ENCODE data around the gene PPP1R1C. TPM values are rescaled to one million over a fixed set of nuclear protein-coding genes. Genes with fewer than 3 reads are reported as not detected.

The PPP1R1C gene
- total RNA-seq, 1 experiment from 2014 or later: 3.4 TPM

GRCh38 chr2:182015334-182016109 lies 29.9 kb downstream of the PPP1R1C start:
- H3K9me3 Mint-ChIP-seq: peaks cover 42% of the 10 kb centered on the region
- no peak for DNase-seq (ENCODE audit: low spot score)
- H3K4me1 Mint-ChIP-seq: peaks cover 3% of the 10 kb centered on the region; the same call in 1 of the 2 replicates
- no peak for TF ChIP-seq FOXP1 (CRISPR knock-in tag; IDR thresholded peaks at IDR 0.05; ENCODE audit: borderline replicate concordance)
- no peak for TF ChIP-seq CBFB (CRISPR knock-in tag; IDR thresholded peaks at IDR 0.05; ENCODE audit: low read depth)
- no peak for TF ChIP-seq RELA (CRISPR knock-in tag; IDR thresholded peaks at IDR 0.05; ENCODE audit: borderline replicate concordance)
- no peak for TF ChIP-seq HMGXB4 (CRISPR knock-in tag; IDR thresholded peaks at IDR 0.05)
- TF ChIP-seq ESRRA (CRISPR knock-in tag; IDR thresholded peaks at IDR 0.05; ENCODE audit: borderline replicate concordance): no peak
- no peak for TF ChIP-seq JUN (CRISPR knock-in tag; IDR thresholded peaks at IDR 0.05)
- no peak for TF ChIP-seq ZSCAN18 (CRISPR knock-in tag; IDR thresholded peaks at IDR 0.05)
- no peak for TF ChIP-seq ATF3 (CRISPR knock-in tag; conservative IDR thresholded peaks at IDR 0.05)
- TF ChIP-seq NFYB (CRISPR knock-in tag; conservative IDR thresholded peaks at IDR 0.05; ENCODE audit: low read depth): no peak
- TF ChIP-seq FOXP4 (CRISPR knock-in tag; IDR thresholded peaks at IDR 0.05): no peak
- no peak for TF ChIP-seq SOX15 (CRISPR knock-in tag; IDR thresholded peaks at IDR 0.05)
- TF ChIP-seq E2F5 (CRISPR knock-in tag; IDR thresholded peaks at IDR 0.05): no peak
- TF ChIP-seq NR3C1 (CRISPR knock-in tag; conservative IDR thresholded peaks at IDR 0.05; ENCODE audit: low read depth): no peak
- TF ChIP-seq SMAD4 (CRISPR knock-in tag; IDR thresholded peaks at IDR 0.05): no peak
- TF ChIP-seq CREM (CRISPR knock-in tag; IDR thresholded peaks at IDR 0.05): no peak
- no peak overlapping the region for H3K4me3 Mint-ChIP-seq
- no peaks in the 10 kb centered on the region for H3K27me3 Mint-ChIP-seq (ENCODE audit: low read depth)
- ATAC-seq: no peak; the same call in 1 of the 2 replicates
- ChIA-PET CTCF (interaction anchor here (1.3 kb wide), 1 partner anchor 62 kb away, joined by 5 read pairs; no protein-coding TSS in a partner anchor), POLR2A (no interaction called here)
- H3K36me3 Mint-ChIP-seq: 0 out of 2 replicates have a peak, but pooled peaks cover 3% of the 10 kb centered on the region
- no peak overlapping the region for H3K27ac Mint-ChIP-seq

- POLR2A ChIA-PET: no interaction called here
These were observed 32.6 kb downstream of the PPP1R1C start for GRCh38 chr2:182018218-182018617.

More at GRCh38 chr2:182018218-182018617, 32.6 kb downstream of the PPP1R1C start:
- peaks cover 7% of the 10 kb centered on the region for H3K36me3 Mint-ChIP-seq
- no peaks in the 10 kb centered on the region; the same call in 1 of the 2 replicates for H3K27me3 Mint-ChIP-seq (ENCODE audit: low read depth)
- peaks cover 3% of the 10 kb centered on the region; the same call in 1 of the 2 replicates for H3K4me1 Mint-ChIP-seq
- ATAC-seq: no peak
- H3K4me3 Mint-ChIP-seq: no peak overlapping the region
- CTCF ChIA-PET: no interaction called here
- H3K27ac Mint-ChIP-seq: no peak overlapping the region
- no peak for TF ChIP-seq AFF4 (CRISPR knock-in tag; IDR thresholded peaks at IDR 0.05; ENCODE audit: borderline replicate concordance)
- no peak for TF ChIP-seq ZNF317 (CRISPR knock-in tag; IDR thresholded peaks at IDR 0.05; ENCODE audit: borderline replicate concordance, low read depth)
- TF ChIP-seq NFE2L1 (CRISPR knock-in tag; IDR thresholded peaks at IDR 0.05): no peak
- peaks cover 28% of the 10 kb centered on the region for H3K9me3 Mint-ChIP-seq
- no peak for DNase-seq (ENCODE audit: low spot score)
